ENCODE measurements around the gene TBC1D30.

GRCh38 chr12:64889434-64890216 lies 65.2 kb downstream of the TBC1D30 start:
- no peak for TF ChIP-seq CTCF (IDR thresholded peaks at IDR 0.05)
- no peak for TF ChIP-seq POLR2A (IDR thresholded peaks at IDR 0.05)
